Hematopoietic multipotent progenitor cell treated with erythropoietin and hydrocortisone succinate and interleukin-3 and kit ligand, for 6 days (in vitro differentiated cells): ENCODE results near the gene MTG1.
"Not testable (repeated sequence)": the region's sequence is repeated elsewhere in the genome, so short reads cannot be mapped to it uniquely, and the experiment has no call there.

Experiments used
- DNase-seq: peaks from one replicate; pipeline ENCODE4 v3.0.0-alpha.2; 2015

MTG1 gene

DNA sequence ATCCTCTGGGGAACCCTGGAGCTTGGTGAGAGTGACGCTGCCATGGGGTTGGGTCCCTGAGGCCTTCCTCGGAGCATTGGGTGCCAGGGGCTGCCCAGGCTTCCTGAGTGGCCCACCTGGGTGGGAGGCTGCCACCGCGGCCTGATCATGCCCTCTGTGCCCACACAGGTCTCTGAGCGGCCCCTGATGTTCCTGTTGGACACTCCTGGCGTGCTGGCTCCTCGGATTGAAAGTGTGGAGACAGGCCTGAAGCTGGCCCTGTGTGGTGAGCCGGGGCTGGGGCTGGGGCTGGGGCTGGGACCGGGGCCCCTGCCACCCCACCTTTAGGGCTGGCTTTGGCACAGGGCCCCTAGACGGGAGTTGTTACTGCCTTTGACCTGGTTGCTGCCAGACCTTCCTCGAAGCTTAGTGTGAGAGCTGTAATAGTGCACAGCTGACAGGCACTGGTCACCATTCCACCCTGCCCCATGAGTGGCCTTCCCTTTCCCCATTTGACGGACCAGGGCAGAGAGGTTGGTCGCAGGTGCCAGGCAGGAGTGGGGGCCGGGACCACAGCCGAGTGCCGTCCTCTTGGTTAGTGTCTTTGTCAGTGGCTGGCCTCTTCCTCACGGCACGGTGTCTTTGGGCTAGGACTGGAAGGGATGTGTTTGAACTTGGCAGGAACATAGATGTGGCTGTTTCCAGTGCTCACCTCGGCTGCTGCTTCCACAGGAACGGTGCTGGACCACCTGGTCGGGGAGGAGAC, 8.2 kb downstream of the MTG1 start:
- DNase-seq = no peak

GRCh38 chr10:133403359-133403758, 9.4 kb downstream of the MTG1 start:
- no peak for DNase-seq

- DNase-seq = no peak
Measured at GRCh38 chr10:133403784-133404183, 9.8 kb downstream of the MTG1 start.

GRCh38 chr10:133405272-133405671, 11.3 kb downstream of the MTG1 start:
- no peak for DNase-seq

- DNase-seq = no peak
Measured at GRCh38 chr10:133405844-133406527, 12.0 kb downstream of the MTG1 start.

- no peak for DNase-seq
Measured at GRCh38 chr10:133411523-133412380, 17.8 kb downstream of the MTG1 start.

DNA sequence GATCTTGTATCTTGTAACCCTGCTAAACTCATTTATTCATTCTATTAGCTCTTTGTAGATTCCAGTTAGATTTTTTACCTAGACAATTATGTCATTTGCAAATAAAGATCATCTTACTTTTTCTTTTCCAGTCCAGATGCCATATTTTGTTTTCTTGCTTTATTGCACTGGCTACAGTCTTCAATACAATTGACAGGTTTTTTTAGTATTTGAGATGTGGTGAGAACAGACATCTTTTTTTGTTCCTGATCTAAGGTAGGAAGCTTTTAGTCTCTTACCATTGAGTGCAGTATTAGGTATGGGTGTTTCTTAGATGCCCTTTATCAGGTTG, 18.4 kb downstream of the MTG1 start:
- no peak for DNase-seq

- DNase-seq = not testable (repeated sequence)
Measured at GRCh38 chr10:133414401-133414800, 20.4 kb downstream of the MTG1 start.

DNA sequence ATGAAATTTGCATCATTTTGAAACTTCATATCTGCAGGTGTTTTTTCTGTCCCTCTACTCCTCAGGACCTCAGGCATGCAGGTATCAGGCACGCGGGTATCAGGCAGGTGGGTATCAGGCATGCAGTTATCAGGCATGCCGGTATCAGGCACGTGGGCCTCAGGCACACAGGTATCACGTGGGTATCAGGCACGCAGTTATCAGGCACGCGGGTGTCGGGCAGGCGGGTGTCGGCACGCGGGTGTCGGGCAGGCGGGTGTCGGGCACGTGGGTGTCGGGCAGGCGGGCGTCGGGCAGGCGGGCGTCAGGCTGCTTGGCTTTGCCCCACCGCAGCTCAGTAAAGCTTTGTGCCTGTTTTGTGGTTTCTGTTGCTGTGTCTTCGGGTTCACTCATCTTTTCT, 21.8 kb downstream of the MTG1 start:
- no peak for DNase-seq

- no peak for DNase-seq
Measured at GRCh38 chr10:133418289-133418993, 24.5 kb downstream of the MTG1 start.

GRCh38 chr10:133419211-133419950, 25.4 kb downstream of the MTG1 start:
- DNase-seq = no peak

DNA sequence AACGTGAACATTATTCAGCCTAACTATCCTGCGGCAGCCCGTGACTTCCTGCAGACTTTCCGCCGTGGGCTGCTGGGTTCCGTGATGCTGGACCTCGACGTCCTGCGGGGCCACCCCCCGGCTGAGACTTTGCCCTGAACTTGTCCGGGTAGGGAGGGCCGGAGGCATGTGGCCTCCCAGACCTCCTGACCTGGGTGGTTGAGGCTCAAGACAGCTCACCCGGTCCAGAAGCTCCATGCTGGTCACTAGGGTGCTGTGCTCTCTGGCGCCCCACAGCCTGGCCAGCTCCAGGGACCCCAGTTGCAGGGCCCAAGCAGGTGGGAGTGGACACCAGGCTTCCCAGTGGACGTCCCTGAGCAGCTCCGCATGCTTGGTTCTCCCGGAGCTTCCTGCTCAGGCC, 26.1 kb downstream of the MTG1 start:
- DNase-seq = no peak

GRCh38 chr10:133420579-133420978, 26.6 kb downstream of the MTG1 start:
- DNase-seq = no peak

- DNase-seq = no peak
Measured at GRCh38 chr10:133421336-133422222, 27.6 kb downstream of the MTG1 start.

DNA sequence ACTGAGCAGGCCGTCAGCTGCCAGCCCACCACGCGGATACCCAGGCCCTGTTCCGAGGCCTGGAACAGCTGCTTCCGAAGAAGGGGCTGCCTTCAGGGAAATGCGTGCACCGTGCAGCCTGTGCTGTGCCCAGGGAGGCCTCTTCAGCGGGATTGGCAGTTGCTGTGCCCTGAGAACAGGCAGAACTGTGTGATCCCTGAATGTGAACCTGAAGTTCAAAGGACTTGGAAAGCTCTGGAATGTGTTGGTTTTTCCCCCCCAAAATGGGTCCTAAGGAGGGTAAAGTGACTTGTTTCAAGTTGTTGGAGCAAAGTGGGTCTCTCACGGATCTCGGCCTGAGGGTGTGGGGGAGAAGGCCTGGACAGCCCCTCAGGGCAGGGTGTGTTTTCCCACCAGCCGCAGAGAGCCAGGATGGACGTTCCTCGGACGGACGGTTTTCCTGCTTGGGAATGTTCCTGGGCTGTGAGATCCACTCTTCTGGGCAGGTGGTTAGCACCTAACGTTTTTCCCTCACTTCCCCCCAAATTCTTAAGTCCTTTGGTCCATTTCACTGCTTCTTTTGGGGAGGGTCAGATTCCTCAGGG, 28.4 kb downstream of the MTG1 start:
- DNase-seq = no peak

- no peak for DNase-seq
Measured at GRCh38 chr10:133422807-133423771, 29.1 kb downstream of the MTG1 start.

GRCh38 chr10:133424102-133424501, 30.1 kb downstream of the MTG1 start:
- DNase-seq = not testable (repeated sequence)

DNA sequence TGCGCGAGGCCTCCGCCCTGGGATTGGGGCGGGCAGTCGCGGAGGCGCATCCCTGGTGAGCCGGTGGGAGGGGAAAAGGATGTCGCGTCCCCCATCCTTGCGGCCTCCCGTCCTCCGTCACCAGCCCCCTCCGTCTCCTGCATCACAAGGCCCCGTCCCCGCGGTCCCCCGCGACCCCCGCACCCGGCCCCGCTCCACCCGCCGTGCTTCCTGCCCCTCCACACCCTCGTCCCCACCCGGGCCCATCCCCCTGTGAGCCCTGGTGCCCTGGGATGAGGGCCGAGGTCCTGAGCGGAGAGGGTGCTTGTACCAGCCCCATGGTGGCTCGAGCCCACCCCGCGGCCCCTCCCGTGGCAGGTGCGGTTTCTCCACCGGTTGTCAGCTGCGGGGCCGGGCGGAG, 30.6 kb downstream of the MTG1 start, which contains the start of gene SPRN:
Gene SPRN (minus strand): TSS at position 25 of the 400 bp plus-strand sequence. CDS start 944 bp downstream, outside the sequence.
- not testable (repeated sequence) for DNase-seq

- DNase-seq = not testable (repeated sequence)
Measured at GRCh38 chr10:133429571-133429970, 35.6 kb downstream of the MTG1 start.
